WERI-Rb-1 (cell line): ENCODE measurements around the gene PDZD7.
A peak's percentile ranks its signal among the peaks of the same experiment; 100 is the strongest.

Experiments
- DNase-seq: peaks from one replicate; pipeline ENCODE4 v3.0.0-alpha.2; 2020
- H3K27ac ChIP-seq: fragments of 250-450 bp; sonication (Bioruptor Pico); 2 replicates; pipeline ENCODE4 v1.5.1; 2020; ENCODE audit warnings: mild to moderate bottlenecking, moderate library complexity
- H3K27me3 ChIP-seq: fragments of 250-450 bp; sonication (Bioruptor Pico); 2 replicates; pipeline ENCODE4 v1.5.1; 2021; ENCODE audit warnings: mild to moderate bottlenecking, low read depth, moderate library complexity; ENCODE audit not compliant: insufficient read depth, severe bottlenecking
- H3K36me3 ChIP-seq: fragments of 250-450 bp; sonication (Bioruptor Pico); 2 replicates; pipeline ENCODE4 v1.5.1; 2020; ENCODE audit warnings: mild to moderate bottlenecking, moderate library complexity
- H3K4me3 ChIP-seq: 2 replicates; pipeline ENCODE4 v1.5.1; 2011; ENCODE audit warnings: low read depth, mild to moderate bottlenecking, control low read depth, low read length
- H3K9me3 ChIP-seq: fragments of 250-450 bp; sonication (Bioruptor Pico); 2 replicates; pipeline ENCODE4 v1.5.1; 2021; ENCODE audit warnings: mild to moderate bottlenecking, moderate library complexity; ENCODE audit not compliant: severe bottlenecking
- TF ChIP-seq, protein P1 (sequence below): IDR thresholded peaks from 2 replicates; pipeline ENCODE4 v1.5.1; 2011; ENCODE audit warnings: low read depth, mild to moderate bottlenecking, control low read depth, inconsistent platforms, low read length

PDZD7 gene

DNA sequence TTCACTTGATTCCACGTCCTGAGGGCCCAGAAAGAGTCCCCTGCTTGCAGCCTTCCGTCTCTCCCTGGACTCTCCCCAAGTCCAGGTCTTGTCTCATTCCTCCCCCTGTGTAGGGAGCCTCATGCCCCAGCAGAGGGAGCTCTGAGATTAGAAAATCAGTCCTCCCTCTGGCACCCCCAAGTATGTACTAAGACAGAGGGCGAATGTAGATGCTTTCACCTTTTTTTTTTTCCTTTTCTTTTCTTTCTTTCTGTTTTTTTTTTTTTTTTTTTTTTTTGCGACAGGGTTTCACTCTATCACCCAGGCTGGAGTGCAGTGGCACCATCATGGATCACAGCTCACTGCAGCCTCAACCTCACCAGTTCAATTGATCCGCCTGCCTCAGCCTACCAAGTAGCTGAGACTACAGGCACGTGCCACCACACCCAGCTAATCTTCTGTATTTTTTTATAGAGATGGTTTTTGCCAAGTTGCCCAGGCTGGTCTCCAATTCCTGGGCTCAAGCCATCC is 10.4 kb upstream of the PDZD7 start:
- no peaks in the 10 kb centered on the region for H3K27me3 ChIP-seq
- no peak overlapping the region for H3K27ac ChIP-seq
- H3K9me3 ChIP-seq, result no peaks in the 10 kb centered on the region
- peaks cover 16% of the 10 kb centered on the region for H3K36me3 ChIP-seq
- peak; percentile 87 for DNase-seq
- TF ChIP-seq, protein P1, sequence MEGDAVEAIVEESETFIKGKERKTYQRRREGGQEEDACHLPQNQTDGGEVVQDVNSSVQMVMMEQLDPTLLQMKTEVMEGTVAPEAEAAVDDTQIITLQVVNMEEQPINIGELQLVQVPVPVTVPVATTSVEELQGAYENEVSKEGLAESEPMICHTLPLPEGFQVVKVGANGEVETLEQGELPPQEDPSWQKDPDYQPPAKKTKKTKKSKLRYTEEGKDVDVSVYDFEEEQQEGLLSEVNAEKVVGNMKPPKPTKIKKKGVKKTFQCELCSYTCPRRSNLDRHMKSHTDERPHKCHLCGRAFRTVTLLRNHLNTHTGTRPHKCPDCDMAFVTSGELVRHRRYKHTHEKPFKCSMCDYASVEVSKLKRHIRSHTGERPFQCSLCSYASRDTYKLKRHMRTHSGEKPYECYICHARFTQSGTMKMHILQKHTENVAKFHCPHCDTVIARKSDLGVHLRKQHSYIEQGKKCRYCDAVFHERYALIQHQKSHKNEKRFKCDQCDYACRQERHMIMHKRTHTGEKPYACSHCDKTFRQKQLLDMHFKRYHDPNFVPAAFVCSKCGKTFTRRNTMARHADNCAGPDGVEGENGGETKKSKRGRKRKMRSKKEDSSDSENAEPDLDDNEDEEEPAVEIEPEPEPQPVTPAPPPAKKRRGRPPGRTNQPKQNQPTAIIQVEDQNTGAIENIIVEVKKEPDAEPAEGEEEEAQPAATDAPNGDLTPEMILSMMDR, result peak; percentile 78
- no peak overlapping the region for H3K4me3 ChIP-seq

GRCh38 chr10:101040851-101041250 is 9.9 kb upstream of the PDZD7 start:
- no peak for DNase-seq
- no peaks in the 10 kb centered on the region for H3K9me3 ChIP-seq
- H3K4me3 ChIP-seq, result no peak overlapping the region
- peaks cover 21% of the 10 kb centered on the region for H3K36me3 ChIP-seq
- H3K27ac ChIP-seq, result no peak overlapping the region
- no peaks in the 10 kb centered on the region for H3K27me3 ChIP-seq
- TF ChIP-seq, protein P1, result no peak

DNA sequence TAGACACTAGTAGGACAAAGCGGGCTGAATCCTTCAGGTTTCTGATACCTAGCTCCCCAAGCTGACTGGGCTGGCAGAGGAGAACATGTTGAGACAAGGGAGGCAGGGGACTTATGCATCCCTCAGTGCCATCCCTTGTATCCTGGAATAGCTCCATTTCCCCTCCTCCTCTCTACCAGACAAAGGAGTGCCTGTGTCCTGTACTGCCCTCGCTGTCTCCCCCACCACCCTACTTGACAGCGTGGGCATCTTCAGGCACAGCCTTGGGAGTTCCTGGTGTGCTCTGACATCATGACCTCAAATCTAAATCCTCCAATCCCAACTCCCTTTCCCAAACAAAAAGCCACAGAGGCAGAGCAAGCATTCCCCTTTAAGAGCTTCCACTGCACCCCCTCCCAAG is 9.1 kb upstream of the PDZD7 start:
- Histone ChIP-seq H3K27me3 (no peaks in the 10 kb centered on the region), H3K27ac (no peak overlapping the region), H3K4me3 (no peak overlapping the region), H3K9me3 (no peaks in the 10 kb centered on the region), H3K36me3 (peaks cover 29% of the 10 kb centered on the region)
- DNase-seq, result no peak
- TF ChIP-seq, protein P1, result no peak

DNA sequence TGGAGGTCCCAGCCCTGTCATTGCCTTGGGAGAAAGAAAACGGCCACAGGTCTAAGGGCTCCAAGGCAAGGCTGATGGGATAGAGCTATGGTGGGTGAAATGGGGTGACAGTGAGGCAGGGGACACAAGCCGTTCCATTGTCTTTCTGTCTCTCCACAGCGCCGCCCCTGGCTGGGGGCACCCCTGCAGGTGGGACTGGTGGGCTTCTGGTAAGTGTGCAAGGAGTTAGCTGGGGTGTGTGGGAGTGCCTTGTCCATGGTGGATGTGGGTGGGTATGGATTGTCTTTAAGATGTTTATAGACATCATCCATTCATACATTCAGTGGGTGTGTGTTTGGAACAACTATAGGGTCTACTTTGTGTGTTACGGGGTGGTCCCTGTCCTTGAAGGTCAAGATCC is 7.6 kb upstream of the PDZD7 start:
- DNase-seq, result no peak

DNA sequence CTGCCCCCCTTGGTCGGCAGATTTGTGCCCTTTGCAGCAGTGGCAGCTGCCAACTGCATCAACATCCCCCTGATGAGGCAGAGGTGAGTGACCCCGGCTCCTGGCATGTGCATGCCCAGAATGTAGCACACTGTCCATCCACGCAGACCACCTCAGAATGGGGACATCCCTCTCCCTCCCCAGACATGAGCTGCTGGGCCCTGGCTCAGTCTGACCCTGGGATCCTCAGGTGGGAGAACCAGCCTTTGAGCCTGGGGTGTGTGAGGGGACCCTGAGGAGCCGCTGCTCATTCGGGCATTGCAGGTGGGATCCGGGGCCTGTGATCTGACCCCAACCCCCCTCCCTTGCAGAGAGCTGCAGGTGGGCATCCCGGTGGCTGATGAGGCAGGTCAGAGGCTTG is 5.8 kb upstream of the PDZD7 start:
- no peak overlapping the region for H3K27ac ChIP-seq
- no peak overlapping the region for H3K4me3 ChIP-seq
- peaks cover 32% of the 10 kb centered on the region for H3K36me3 ChIP-seq
- TF ChIP-seq, protein P1, result no peak
- H3K27me3 ChIP-seq, result no peaks in the 10 kb centered on the region
- H3K9me3 ChIP-seq, result no peaks in the 10 kb centered on the region
- DNase-seq, result no peak

More for the DNA sequence above, 7.6 kb upstream of the PDZD7 start:
- Histone ChIP-seq H3K27ac (no peak overlapping the region), H3K27me3 (no peaks in the 10 kb centered on the region), H3K4me3 (no peak overlapping the region), H3K36me3 (peaks cover 32% of the 10 kb centered on the region), H3K9me3 (no peaks in the 10 kb centered on the region)
- TF ChIP-seq, protein P1, result no peak
